Measurements from ENCODE around the gene MAPK13.

The MAPK13 gene

GRCh38 chr6:36150283-36150682, 20.0 kb downstream of the MAPK13 start:
- no peak for DNase-seq (ENCODE audit: low spot score)

GRCh38 chr6:36154286-36154685, 24.0 kb downstream of the MAPK13 start:
- DNase-seq (ENCODE audit: low spot score) = no peak

GRCh38 chr6:36155662-36156061, 25.3 kb downstream of the MAPK13 start:
- no peak for DNase-seq (ENCODE audit: low spot score)

- DNase-seq (ENCODE audit: low spot score) = no peak
Observed at GRCh38 chr6:36160147-36160760, 29.9 kb downstream of the MAPK13 start.

- no peak for DNase-seq (ENCODE audit: low spot score)
Observed at GRCh38 chr6:36169023-36170007, 39.0 kb downstream of the MAPK13 start.

- no peak for DNase-seq (ENCODE audit: low spot score)
Observed at GRCh38 chr6:36170704-36171103, 40.4 kb downstream of the MAPK13 start.

- DNase-seq (ENCODE audit: low spot score) = no peak
Observed at GRCh38 chr6:36171573-36171972, 41.3 kb downstream of the MAPK13 start.

- no peak for DNase-seq (ENCODE audit: low spot score)
Observed at GRCh38 chr6:36177166-36177565, 46.9 kb downstream of the MAPK13 start.

GRCh38 chr6:36178544-36178943, 48.2 kb downstream of the MAPK13 start:
- DNase-seq (ENCODE audit: low spot score) = no peak

GRCh38 chr6:36180126-36180525, 49.8 kb downstream of the MAPK13 start:
- DNase-seq (ENCODE audit: low spot score) = no peak

GRCh38 chr6:36184311-36184710, 54.0 kb downstream of the MAPK13 start:
- no peak for DNase-seq (ENCODE audit: low spot score)

- DNase-seq (ENCODE audit: low spot score) = no peak
Observed at GRCh38 chr6:36186199-36186598, 55.9 kb downstream of the MAPK13 start.

- DNase-seq (ENCODE audit: low spot score) = no peak
Observed at GRCh38 chr6:36187446-36187845, 57.1 kb downstream of the MAPK13 start.

All from hematopoietic multipotent progenitor cell treated with erythropoietin and hydrocortisone succinate and interleukin-3 and kit ligand, for 17 days (in vitro differentiated cells).